HG03342 (cell line): ENCODE results near the gene INPP5F.
"Not testable (repeated sequence)": the region's sequence is repeated elsewhere in the genome, so short reads cannot be mapped to it uniquely, and the experiment has no call there.

Experiments used
- ATAC-seq: cut with Tn5 transposase; IDR thresholded peaks from one replicate; pipeline ENCODE4 v1.9.1; 2021; ENCODE audit warnings: mild to moderate bottlenecking, moderate library complexity; ENCODE audit not compliant: unreplicated experiment

INPP5F gene

DNA sequence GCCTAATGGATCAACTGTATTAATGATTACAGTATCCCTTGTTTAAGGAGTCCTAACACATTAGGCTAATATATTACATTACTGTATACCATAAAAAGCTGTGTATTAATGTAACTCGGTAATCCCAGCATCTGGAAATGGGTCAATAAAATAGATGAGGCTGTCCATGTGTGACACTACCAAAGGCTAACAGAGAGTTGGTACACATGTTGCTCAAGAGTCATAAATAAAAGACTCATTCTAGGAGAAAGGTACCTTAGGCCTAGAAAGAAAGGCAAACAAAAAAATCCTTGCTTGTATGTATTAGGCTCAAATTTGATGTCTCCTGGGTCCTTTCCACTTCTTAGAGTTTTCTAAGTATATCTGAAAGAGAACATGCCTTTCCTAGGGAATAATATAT lies 132.2 kb downstream of the INPP5F start:
- ATAC-seq = no peak

DNA sequence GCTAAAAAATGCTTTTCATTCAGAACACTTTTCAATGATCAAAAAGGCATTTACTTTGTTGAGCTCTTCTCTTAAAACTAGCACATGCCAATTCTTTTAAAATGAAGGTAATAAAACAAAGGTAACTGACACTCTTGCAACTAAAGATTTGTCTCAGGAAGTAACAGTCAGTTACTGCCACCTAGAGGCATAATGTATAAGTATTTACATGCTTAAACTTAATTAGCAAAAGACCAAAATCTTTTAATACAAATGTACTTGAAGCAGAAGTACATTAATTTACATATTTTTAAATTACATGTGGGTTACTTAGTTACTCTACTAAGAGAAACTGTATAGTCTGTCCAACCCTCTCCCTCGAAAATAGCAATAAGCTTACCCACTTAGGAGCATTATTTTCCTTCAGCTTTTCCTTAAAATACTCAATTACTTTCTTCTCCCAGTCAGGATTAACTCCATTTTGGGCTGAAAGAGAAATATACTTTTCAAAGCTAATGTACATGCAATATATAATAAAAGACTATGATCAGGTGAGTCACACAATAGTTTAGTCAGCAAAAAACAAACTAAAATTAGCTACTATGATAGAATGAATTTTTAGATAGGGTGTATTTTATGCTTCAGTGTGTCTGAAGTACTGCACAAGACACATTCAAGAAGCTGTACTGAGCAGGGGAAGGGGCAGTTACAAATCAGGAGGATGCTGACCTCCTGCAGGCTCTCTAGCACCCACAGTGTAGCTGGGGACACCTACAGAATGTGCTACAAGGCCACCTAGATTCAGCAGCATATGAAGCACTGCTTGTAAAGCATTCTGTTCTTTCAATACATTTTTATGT lies 133.8 kb downstream of the INPP5F start:
- ATAC-seq = no peak

DNA sequence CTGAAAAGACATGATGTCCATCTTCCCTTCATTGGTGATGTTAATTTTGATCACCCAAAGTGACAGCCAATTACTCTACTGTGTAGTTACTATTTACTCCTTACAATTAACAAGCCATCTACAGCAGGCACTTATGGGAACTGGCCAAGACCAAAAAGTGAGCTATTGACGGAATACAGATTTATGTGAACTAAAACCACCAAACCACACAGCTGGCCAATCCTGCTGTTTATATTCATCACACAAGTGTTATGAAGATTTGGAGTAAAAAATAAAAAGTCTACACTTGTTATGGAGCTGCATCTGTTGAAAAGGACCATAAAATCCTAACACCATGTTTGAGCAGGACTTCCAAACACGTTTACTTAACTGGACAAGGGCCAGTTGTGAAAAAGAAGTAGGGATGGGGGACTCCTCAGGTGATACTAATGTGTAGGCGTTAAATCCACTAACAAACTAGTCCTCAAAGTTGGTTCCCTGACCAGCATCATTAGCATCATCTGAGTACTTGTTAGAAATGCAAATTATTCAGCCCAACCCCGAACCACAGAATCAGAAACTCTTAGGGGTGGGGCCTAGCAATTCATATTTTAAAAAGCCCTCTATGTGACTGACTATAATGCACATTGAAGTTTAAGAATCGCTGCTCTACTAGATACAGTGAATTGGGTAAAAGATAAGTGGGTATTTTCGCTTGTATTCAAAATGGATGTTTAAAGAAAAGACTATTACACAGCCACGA lies 135.2 kb downstream of the INPP5F start:
- ATAC-seq = peak; percentile 65

DNA sequence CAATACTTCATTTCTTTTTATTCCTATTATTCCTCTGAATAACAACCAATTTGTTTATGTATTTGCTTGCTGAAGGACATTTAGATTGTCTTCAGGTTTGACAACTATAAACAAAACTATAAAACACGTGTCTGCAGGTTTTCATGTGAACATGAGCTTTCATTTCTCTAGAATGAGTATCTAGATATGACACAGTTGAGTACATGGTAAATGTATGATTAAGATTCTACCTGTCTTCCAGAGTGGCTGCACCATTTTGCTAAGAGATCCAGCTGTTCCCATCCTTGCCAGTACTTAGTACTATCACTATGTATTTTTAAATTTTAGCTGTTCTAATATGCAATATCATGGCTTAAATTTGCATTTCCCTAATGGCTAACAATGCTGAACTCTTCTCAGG lies 136.7 kb downstream of the INPP5F start:
- no peak for ATAC-seq

GRCh38 chr10:119863951-119864565 lies 138.2 kb downstream of the INPP5F start:
- no peak for ATAC-seq

GRCh38 chr10:119865699-119866240 lies 139.9 kb downstream of the INPP5F start:
- no peak for ATAC-seq

GRCh38 chr10:119867317-119867716 lies 141.5 kb downstream of the INPP5F start:
- ATAC-seq = no peak

- ATAC-seq = not testable (repeated sequence)
These were observed 143.5 kb downstream of the INPP5F start for GRCh38 chr10:119869398-119869797.

DNA sequence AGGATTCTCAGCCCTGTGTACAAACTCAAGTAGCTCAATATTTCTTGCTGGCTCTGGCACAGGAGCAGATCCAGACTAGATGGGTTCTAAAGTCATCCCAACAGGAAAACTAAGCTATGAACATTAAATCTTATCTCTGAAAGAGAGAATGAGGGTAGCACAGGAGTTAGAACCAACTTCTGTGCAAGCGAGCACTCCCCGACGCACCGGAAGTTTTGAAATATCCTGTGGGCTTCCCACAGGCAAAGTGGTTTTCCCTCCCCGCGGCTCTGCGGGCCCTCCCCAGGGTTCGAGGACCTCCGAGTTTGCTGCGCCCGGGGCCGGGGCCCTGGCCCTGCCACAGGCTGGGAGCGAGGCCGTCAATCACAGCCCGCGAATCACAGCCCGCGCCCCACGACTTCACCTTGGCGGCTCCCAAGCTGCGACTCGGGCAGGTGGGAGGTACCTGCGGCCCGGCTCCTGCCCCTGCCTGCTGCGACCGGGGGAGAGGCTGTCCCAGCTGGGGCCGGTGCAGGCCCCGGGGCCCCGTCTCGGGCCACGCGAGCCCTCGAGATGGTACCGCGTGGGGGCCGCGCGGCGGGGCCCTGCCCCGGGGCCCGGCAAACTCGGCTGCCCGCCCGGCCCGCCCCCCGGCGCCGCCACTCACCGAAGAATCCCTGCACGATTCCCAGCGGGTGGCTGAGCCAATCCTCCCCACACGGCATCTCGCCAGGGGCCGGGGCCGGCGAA lies 146.2 kb downstream of the INPP5F start:
- ATAC-seq = peak; percentile 36

DNA sequence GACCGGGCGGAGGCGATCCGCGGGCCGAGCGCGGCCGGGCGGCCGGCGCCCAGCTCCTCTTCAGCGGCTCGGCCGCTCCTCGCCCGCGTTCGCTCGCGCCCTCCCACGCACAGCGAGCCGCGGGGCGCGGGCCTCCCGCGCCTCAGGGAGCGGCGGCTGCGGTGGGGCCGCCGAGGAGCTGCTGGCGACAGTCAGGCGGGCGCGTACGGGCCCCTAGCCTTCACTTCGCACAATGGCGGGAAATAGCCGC lies 146.7 kb downstream of the INPP5F start, which contains the start of gene MCMBP:
Gene MCMBP, minus strand, starts transcription at position 234 of the 250 bp plus-strand sequence. CDS start 259 bp downstream, outside the sequence.
- ATAC-seq = no peak

DNA sequence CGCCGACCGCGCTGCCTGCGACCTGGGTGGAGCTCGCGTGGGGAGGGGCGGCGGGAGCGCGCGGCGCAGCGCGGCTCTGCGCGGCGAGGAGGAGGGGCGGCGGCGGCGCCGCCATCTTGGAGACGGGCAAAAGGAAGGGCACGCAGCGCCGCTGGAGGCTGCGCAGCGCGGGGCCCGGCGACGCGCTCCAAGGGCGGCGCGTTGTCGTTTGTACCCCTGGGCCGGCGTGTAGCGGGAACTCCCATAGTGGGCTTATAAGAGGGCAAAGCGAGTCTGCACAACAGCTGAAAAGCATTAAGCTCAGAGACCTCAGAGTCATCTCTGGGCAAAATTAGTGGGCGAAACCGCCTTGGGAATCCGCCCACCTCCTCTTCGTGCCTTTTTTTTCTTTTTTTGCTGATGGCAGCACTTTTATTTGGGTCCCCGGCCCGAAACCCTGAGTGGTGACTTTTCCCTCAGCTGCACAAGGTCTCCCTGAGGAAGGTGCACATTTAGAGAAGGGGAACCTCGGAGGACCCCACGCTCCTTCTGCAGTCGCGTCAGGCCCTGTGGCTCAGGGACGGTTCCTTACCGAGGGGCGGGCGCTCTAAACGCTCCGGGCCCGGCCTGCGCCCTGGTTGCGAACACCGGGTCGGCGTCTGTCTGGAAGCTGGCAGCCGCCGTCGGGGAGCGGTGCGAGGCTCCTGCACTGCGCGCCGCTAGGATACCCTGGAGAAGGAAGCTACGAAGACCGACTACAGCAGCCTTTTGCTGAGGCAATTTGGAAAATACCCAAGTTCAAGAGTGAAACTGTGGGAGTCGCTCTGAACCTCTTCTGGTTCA lies 147.2 kb downstream of the INPP5F start:
- peak; percentile 88 for ATAC-seq

DNA sequence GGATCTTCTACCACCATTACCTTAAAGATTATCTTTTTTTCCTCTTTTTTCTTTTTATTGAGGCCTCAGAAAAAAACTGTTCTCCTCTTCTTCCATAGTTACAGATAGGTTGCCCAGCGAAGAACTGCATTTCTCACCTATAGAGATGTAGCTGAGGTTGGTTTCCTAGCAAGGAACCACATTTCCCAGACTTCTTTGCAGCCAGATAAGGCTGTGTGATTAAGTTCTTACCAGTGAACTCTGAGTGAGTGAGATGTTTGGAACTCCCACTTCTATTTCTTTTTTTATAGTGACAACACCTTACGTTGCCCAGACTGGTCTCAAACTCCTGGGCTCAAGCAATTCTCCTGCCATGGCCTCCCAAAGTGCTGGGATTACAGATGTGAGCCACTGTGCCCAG lies 152.7 kb downstream of the INPP5F start:
- no peak for ATAC-seq
